ENCODE results near the gene CCDC13. TPM values are rescaled to one million over a fixed set of nuclear protein-coding genes. Genes with fewer than 3 reads are reported as not detected.

The CCDC13 gene
- total and polyA plus RNA-seq, 2 of the 13 experiments (the other 11 are each of a cell fraction or from before 2014, with no cell fraction given), result 0.22 to 0.51 TPM

- TF ChIP-seq ZNF512 (CRISPR knock-in tag; IDR thresholded peaks at IDR 0.05) (no peak), ZNF414 (CRISPR knock-in tag; IDR thresholded peaks at IDR 0.05) (0 out of 2 replicates have a peak, but pooled peaks have one; percentile 25), ZNF407 (CRISPR knock-in tag; IDR thresholded peaks at IDR 0.05; ENCODE audit: not compliant biosample characterization) (no peak), SMC3 (IDR thresholded peaks at IDR 0.05; ENCODE audit: low read length) (peak; percentile 93), ZNF138 (CRISPR knock-in tag; IDR thresholded peaks at IDR 0.05; ENCODE audit: low read depth) (no peak), PAWR (CRISPR knock-in tag; IDR thresholded peaks at IDR 0.05; ENCODE audit: borderline replicate concordance) (no peak), RAD21 (CRISPR knock-in tag; IDR thresholded peaks at IDR 0.05) (peak; percentile 78)
- TF ChIP-seq, protein P1, sequence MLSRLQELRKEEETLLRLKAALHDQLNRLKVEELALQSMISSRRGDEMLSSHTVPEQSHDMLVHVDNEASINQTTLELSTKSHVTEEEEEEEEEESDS (CRISPR knock-in tag; IDR thresholded peaks at IDR 0.05; ENCODE audit: borderline replicate concordance), result no peak
- TF ChIP-seq, protein P2, sequence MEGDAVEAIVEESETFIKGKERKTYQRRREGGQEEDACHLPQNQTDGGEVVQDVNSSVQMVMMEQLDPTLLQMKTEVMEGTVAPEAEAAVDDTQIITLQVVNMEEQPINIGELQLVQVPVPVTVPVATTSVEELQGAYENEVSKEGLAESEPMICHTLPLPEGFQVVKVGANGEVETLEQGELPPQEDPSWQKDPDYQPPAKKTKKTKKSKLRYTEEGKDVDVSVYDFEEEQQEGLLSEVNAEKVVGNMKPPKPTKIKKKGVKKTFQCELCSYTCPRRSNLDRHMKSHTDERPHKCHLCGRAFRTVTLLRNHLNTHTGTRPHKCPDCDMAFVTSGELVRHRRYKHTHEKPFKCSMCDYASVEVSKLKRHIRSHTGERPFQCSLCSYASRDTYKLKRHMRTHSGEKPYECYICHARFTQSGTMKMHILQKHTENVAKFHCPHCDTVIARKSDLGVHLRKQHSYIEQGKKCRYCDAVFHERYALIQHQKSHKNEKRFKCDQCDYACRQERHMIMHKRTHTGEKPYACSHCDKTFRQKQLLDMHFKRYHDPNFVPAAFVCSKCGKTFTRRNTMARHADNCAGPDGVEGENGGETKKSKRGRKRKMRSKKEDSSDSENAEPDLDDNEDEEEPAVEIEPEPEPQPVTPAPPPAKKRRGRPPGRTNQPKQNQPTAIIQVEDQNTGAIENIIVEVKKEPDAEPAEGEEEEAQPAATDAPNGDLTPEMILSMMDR (CRISPR knock-in tag; IDR thresholded peaks at IDR 0.05), result peak; percentile 78
Measured at GRCh38 chr3:42780892-42781700, 8.0 kb upstream of the CCDC13 start (continued).

All from HepG2 (cell line).